K562 (cell line): ENCODE data around the gene SMG9. TPM values are rescaled to one million over a fixed set of nuclear protein-coding genes. Genes with fewer than 3 reads are reported as not detected.

Experiments
- ATAC-seq: fragments of 200-7000 bp; cut with Tn5 transposase; 3 replicates; pipeline ENCODE4 v1.9.1; 2020; ENCODE audit warnings: moderate library complexity
- BruUV-seq: library from RNA; stranded (reverse); fragments of 400-500 nt; replicated peaks from 2 replicates; lab custom pipeline; 2021; lab: Mats Ljungman, UMichigan
- CTCF ChIA-PET: fragments of 300-600 bp; formaldehyde crosslinking; extraction: SDS; loops from one replicate; lab custom pipeline; 2021; ENCODE audit warnings: low intra/inter-chr PET ratio; lab: Yijun Ruan, JAX
- POLR2A ChIA-PET: fragments of 300-600, 350-650 bp; sonication (Branson Sonifier 250); formaldehyde crosslinking; extraction: SDS; loops from one replicate; lab custom pipeline; 2021; ENCODE audit warnings: antibody characterized with exemption, inconsistent platforms; lab: Yijun Ruan, JAX
- DNase-seq, 4 experiments: peaks; one replicate each; pipeline versions ENCODE4 v3.0.0 to v3.0.0-alpha.2; 2011 to 2018; ENCODE audit warnings: low spot score in 3 of 4, mixed read lengths in 3 of 4; ENCODE audit errors: extremely low read depth in 1 of 4
- FAIRE-seq: peaks from 2 replicates; lab custom pipeline; 2011; peaks lifted over from hg19 to GRCh38; lab: Jason Lieb, UNC
- H2AFZ ChIP-seq: 2 replicates; pipeline ENCODE4 v1.6.0; 2011; ENCODE audit warnings: low read depth, low read length, control low read depth, inconsistent platforms
- H3K27ac ChIP-seq: fragments of 200-600 bp; 3 replicates; pipeline ENCODE4 v1.8.0; 2011; ENCODE audit warnings: low read depth, mild to moderate bottlenecking, control low read depth, inconsistent platforms, low read length, moderate library complexity, mixed read lengths; ENCODE audit errors: extremely low read depth
- H3K27me3 ChIP-seq, 2 experiments: fragments of 300-600 bp in 1 of 2; 2 replicates in 1 of 2; 3 replicates in 1 of 2; pipeline versions ENCODE4 v1.6.0 to v1.8.0; 2011; ENCODE audit warnings: inconsistent platforms in 2 of 2, low read length in 2 of 2, mild to moderate bottlenecking in 1 of 2, mixed read lengths in 1 of 2, moderate library complexity in 1 of 2; ENCODE audit not compliant: control insufficient read depth in 2 of 2, insufficient read depth in 2 of 2
- H3K36me3 ChIP-seq: fragments of 300-600 bp; 3 replicates; pipeline ENCODE4 v1.8.0; 2011; ENCODE audit warnings: mild to moderate bottlenecking, low read length, inconsistent platforms; ENCODE audit not compliant: control insufficient read depth, insufficient read depth
- H3K4me1 ChIP-seq, 2 experiments: fragments of 200-600 bp in 1 of 2; replicated peaks in 1 of 2; 2 replicates in 1 of 2; 3 replicates in 1 of 2; pipeline versions ENCODE4 v1.5.1 to v1.8.0; 2011; ENCODE audit warnings: inconsistent platforms in 2 of 2, low read length in 2 of 2, mild to moderate bottlenecking in 1 of 2, mixed read lengths in 1 of 2, moderate library complexity in 1 of 2; ENCODE audit not compliant: control insufficient read depth in 2 of 2, insufficient read depth in 2 of 2
- H3K4me2 ChIP-seq: 2 replicates; pipeline ENCODE4 v1.6.1; 2011; ENCODE audit warnings: low read length, control low read depth, inconsistent platforms, mixed read lengths; ENCODE audit not compliant: insufficient read depth
- H3K4me3 ChIP-seq: fragments of 200-600 bp; sonication (generic), shearing (Covaris generic); 2 replicates; pipeline ENCODE4 v1.5.1; 2016; ENCODE audit warnings: control low read depth, inconsistent platforms
- H3K79me2 ChIP-seq: fragments of 200-600 bp; 3 replicates; pipeline ENCODE4 v1.8.0; 2011; ENCODE audit warnings: low read length, inconsistent platforms; ENCODE audit not compliant: control insufficient read depth, insufficient read depth
- H3K9ac ChIP-seq, 2 experiments: 2 replicates each; pipeline versions ENCODE4 v1.6.0 to v1.6.1; 2011; ENCODE audit warnings: low read depth in 2 of 2, low read length in 2 of 2, control low read depth in 1 of 2, inconsistent platforms in 1 of 2, mild to moderate bottlenecking in 1 of 2, mixed read lengths in 1 of 2; ENCODE audit not compliant: insufficient read depth in 1 of 2
- H3K9me1 ChIP-seq: one replicate; pipeline ENCODE4 v1.6.0; 2011; ENCODE audit warnings: inconsistent platforms, mild to moderate bottlenecking, low read length, moderate library complexity; ENCODE audit not compliant: control insufficient read depth, insufficient read depth
- H3K9me3 ChIP-seq: replicated peaks from 2 replicates; pipeline ENCODE4 v1.5.1; 2011; ENCODE audit warnings: low read depth, low read length, inconsistent platforms; ENCODE audit not compliant: control insufficient read depth, insufficient read depth
- H4K20me1 ChIP-seq: replicated peaks from 2 replicates; pipeline ENCODE4 v1.6.1; 2011; ENCODE audit warnings: low read length, inconsistent platforms, mixed read lengths; ENCODE audit not compliant: control insufficient read depth, insufficient read depth
- ARID1B ChIP-seq: fragments of 450-650 bp; IDR thresholded peaks from 2 replicates; pipeline ENCODE4 v1.6.1; 2016; ENCODE audit warnings: antibody characterized with exemption, mild to moderate bottlenecking, inconsistent platforms
- CCNT2 ChIP-seq: IDR thresholded peaks from 2 replicates; pipeline ENCODE4 v1.6.1; 2011; ENCODE audit warnings: borderline replicate concordance, low read depth, mild to moderate bottlenecking, moderate library complexity, mixed read lengths, low read length; ENCODE audit not compliant: insufficient read length; ENCODE audit errors: extremely low read depth
- HLTF ChIP-seq: fragments of 450-650 bp; IDR thresholded peaks from 2 replicates; pipeline ENCODE4 v1.6.1; 2016
- MCM2 ChIP-seq: fragments of 450-650 bp; IDR thresholded peaks from 2 replicates; pipeline ENCODE4 v1.6.1; 2017; ENCODE audit warnings: low read depth, mild to moderate bottlenecking
- NFRKB ChIP-seq: fragments of 450-650 bp; IDR thresholded peaks from 2 replicates; pipeline ENCODE4 v1.6.1; 2016; ENCODE audit warnings: low read depth
- NFXL1 ChIP-seq: fragments of 450-650 bp; formaldehyde crosslinking; IDR thresholded peaks from 2 replicates; pipeline ENCODE4 v1.4.0; 2021; ENCODE audit warnings: mild to moderate bottlenecking
- NR2C2 ChIP-seq, 2 experiments: fragments of 200-800 bp in 1 of 2; sonication (Bioruptor generic) in 1 of 2; sonication (generic) in 1 of 2; formaldehyde crosslinking in 1 of 2; IDR thresholded peaks; 2 replicates each; pipeline versions ENCODE4 v1.6.1 to v1.8.0; 2016 to 2022; ENCODE audit warnings: mild to moderate bottlenecking in 1 of 2, missing compliant biosample characterization in 1 of 2, missing genetic modification characterization in 1 of 2, missing genetic modification reagents in 1 of 2
- PHB ChIP-seq: fragments of 250-450 bp; sonication (Bioruptor Pico); IDR thresholded peaks from 2 replicates; pipeline ENCODE4 v1.5.0; 2021
- PRPF4 ChIP-seq: fragments of 200-400 bp; formaldehyde crosslinking; IDR thresholded peaks from one replicate; pipeline ENCODE4 v1.6.1; 2017; ENCODE audit warnings: low read length, low read depth, mild to moderate bottlenecking; ENCODE audit not compliant: insufficient read depth, poor library complexity, severe bottlenecking
- RFX7 ChIP-seq: fragments of 250-450 bp; sonication (Bioruptor Pico); IDR thresholded peaks from 2 replicates; pipeline ENCODE4 v1.5.1; 2021; ENCODE audit warnings: mild to moderate bottlenecking
- SP2 ChIP-seq: IDR thresholded peaks from 2 replicates; pipeline ENCODE4 v1.6.1; 2011; ENCODE audit warnings: mild to moderate bottlenecking, low read depth, low read length, moderate library complexity; ENCODE audit not compliant: poor library complexity, severe bottlenecking; ENCODE audit errors: extremely low read depth
- SREBF1 ChIP-seq: fragments of 150-350 bp; IDR thresholded peaks from 2 replicates; pipeline ENCODE4 v1.6.1; 2014; ENCODE audit warnings: antibody characterized with exemption, low read depth, low read length, borderline replicate concordance
- TCF7L2 ChIP-seq: fragments of 150-350 bp; IDR thresholded peaks from 2 replicates; pipeline ENCODE4 v1.6.1; 2016; ENCODE audit warnings: low read depth, mild to moderate bottlenecking, low read length, moderate library complexity
- TOE1 ChIP-seq, 2 experiments: fragments of 450-650 bp in 1 of 2; sonication (generic) in 1 of 2; formaldehyde crosslinking in 1 of 2; IDR thresholded peaks; 2 replicates each; pipeline versions ENCODE4 v1.7.1 to v1.8.0; 2016 to 2022; ENCODE audit warnings: borderline replicate concordance in 2 of 2, mild to moderate bottlenecking in 2 of 2, antibody characterized with exemption in 1 of 2, inconsistent platforms in 1 of 2, low read depth in 1 of 2, missing genetic modification reagents in 1 of 2, moderate library complexity in 1 of 2
- ZBTB7A ChIP-seq: IDR thresholded peaks from 2 replicates; pipeline ENCODE4 v1.6.1; 2011; ENCODE audit warnings: low read depth, mild to moderate bottlenecking, low read length, moderate library complexity, borderline replicate concordance; ENCODE audit not compliant: control insufficient read depth
- ZFP30 ChIP-seq: fragments of 250-450 bp; sonication (Bioruptor Pico); IDR thresholded peaks from 2 replicates; pipeline ENCODE4 v1.8.0; 2022; ENCODE audit warnings: moderate library complexity, mild to moderate bottlenecking, inconsistent platforms, borderline replicate concordance
- WGBS: fragments of 100-300 bp; shearing (Covaris generic); methylation state at CpG from one replicate; pipeline ENCODE4 v1.1.6; 2016; ENCODE audit warnings: low coverage, mixed read lengths; ENCODE audit not compliant: insufficient coverage; ENCODE audit errors: missing lambda C conversion rate; 5-methylcytosine and 5-hydroxymethylcytosine counted together
- in situ Hi-C: fragments of 300-500 bp; cut with MboI; formaldehyde crosslinking; loops from 4 replicates; pipeline ENCODE4 v1.15.0; 2018; ENCODE audit warnings: inconsistent platforms, mixed read lengths
- intact Hi-C: fragments of 100-400 bp; cut with micrococcal nuclease; formaldehyde crosslinking; loops from 2 replicates; pipeline ENCODE4 v1.14.2; 2022
- polyA plus RNA-seq, 8 experiments: library from polyadenylated mRNA; depleted of rRNA in 4 of 8; stranded (reverse) in 5 of 8; unstranded in 3 of 8; fragments of >200 nt; fragmentation: Nextera tagmentation in 2 of 8; fragmentation: Illumina TruSeq in 1 of 8; extraction: Ambion mirVana in 2 of 8; extraction: Trizol in 1 of 8; gene quantifications; 2 replicates each; pipeline versions ENCODE4 v1.2.1 to v1.2.3, GENCODE V29; 2011 to 2014; ENCODE audit warnings: inconsistent platforms in 1 of 8, missing spikeins in 1 of 8
- total RNA-seq, 7 experiments: library from RNA; depleted of rRNA in 6 of 7; stranded (reverse); fragments of >200 nt in 6 of 7; fragmentation: Illumina TruSeq in 2 of 7; extraction: Trizol in 2 of 7; gene quantifications; 2 replicates each; pipeline versions ENCODE4 v1.2.1 to v1.2.3, GENCODE V29; 2011 to 2021; ENCODE audit warnings: low replicate concordance in 1 of 7
- TF ChIP-seq, protein P1 (sequence below): fragments of 250-450 bp; sonication (Bioruptor Pico); IDR thresholded peaks from 2 replicates; pipeline ENCODE4 v1.4.0; 2020
- TF ChIP-seq, protein P2 (sequence below): sonication (generic); formaldehyde crosslinking; IDR thresholded peaks from 2 replicates; pipeline ENCODE4 v1.8.0; 2022; ENCODE audit warnings: missing genetic modification reagents, mild to moderate bottlenecking, borderline replicate concordance

The SMG9 gene
- total and polyA plus RNA-seq, 9 of the 15 experiments (the other 6 are each of a cell fraction or from before 2014, with no cell fraction given) = 1.7 to 79.7 (median 40.2) TPM

DNA sequence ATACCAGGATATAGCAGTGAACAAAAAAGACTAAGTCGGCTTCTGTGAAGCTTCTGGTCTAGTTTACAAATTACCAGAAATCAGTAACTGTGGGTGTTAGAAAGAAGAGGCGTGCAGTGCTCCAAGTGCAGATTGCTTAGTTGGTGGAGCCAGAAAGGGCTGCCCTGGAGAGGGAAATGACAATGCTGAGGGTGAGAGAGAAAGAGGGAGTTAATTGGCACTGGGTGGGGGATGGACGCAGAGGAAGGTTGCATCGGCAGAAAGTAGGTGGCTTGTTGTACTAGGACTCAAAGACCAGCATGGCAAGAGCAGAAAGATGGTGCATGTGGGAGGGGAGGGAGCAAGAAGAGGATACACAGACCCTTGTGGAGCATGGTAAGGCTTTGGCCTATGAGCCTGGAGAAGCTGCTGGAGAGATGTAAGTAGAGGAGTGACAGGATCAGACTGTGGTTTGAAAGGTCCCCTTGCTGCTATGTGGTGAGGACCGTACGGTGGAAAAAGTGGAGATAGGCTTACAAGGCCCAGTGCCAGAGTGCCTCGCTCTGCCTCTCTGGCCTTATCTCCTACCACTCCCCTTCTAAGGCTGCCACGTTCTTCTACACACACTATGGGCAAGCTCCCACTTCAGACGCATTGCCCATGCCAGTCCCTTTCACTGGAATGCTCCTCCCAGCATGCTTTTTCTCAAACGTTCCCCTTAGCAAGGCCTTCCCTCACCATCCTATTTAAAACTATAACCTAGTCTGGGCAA, 13.5 kb downstream of the SMG9 start:
- CTCF ChIA-PET = no interaction called here
- ATAC-seq = no peak
- peaks cover 95% of the 10 kb centered on the region for H3K36me3 ChIP-seq
- POLR2A ChIA-PET = interaction anchor here (0.9 kb wide), 1 partner anchor 13 kb away, joined by 3 read pairs; the partner anchor contains the start of gene SMG9
- no peak overlapping the region for H3K27ac ChIP-seq
- H3K9ac ChIP-seq = no peak overlapping the region
- no peak for DNase-seq
- no peak for FAIRE-seq
- H3K9me3 ChIP-seq = no peaks in the 10 kb centered on the region
- H3K27me3 ChIP-seq = no peaks in the 10 kb centered on the region
- H4K20me1 ChIP-seq = no peaks in the 10 kb centered on the region; the same call in 1 of the 2 replicates
- WGBS = 87% methylated on average over 10 of the region's 10 CpGs
- no TSS peak for BruUV-seq
- no peak overlapping the region for H3K4me2 ChIP-seq
- in situ Hi-C loops = no loop called here
- no peak for TF ChIP-seq MCM2
- no peak for TF ChIP-seq TCF7L2
- no peak for TF ChIP-seq RFX7
- TF ChIP-seq ZFP30 = no peak
- no peak for TF ChIP-seq PHB (CRISPR knock-in tag)
- TF ChIP-seq HLTF = no peak
- no peak for TF ChIP-seq NFXL1 (CRISPR knock-in tag)
- TF ChIP-seq NR2C2 (CRISPR knock-in tag; IDR thresholded peaks at IDR 0.05) = no peak
- no peak for TF ChIP-seq NR2C2 (tag; IDR thresholded peaks at IDR 0.05)
- no peak for TF ChIP-seq CCNT2
- TF ChIP-seq, protein P1, sequence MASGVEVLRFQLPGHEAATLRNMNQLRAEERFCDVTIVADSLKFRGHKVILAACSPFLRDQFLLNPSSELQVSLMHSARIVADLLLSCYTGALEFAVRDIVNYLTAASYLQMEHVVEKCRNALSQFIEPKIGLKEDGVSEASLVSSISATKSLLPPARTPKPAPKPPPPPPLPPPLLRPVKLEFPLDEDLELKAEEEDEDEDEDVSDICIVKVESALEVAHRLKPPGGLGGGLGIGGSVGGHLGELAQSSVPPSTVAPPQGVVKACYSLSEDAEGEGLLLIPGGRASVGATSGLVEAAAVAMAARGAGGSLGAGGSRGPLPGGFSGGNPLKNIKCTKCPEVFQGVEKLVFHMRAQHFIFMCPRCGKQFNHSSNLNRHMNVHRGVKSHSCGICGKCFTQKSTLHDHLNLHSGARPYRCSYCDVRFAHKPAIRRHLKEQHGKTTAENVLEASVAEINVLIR (CRISPR knock-in tag) = no peak
- no peak for TF ChIP-seq NFRKB
- TF ChIP-seq SREBF1 = no peak
- no peak for TF ChIP-seq PRPF4
- TF ChIP-seq TOE1 (IDR thresholded peaks at IDR 0.05; ENCODE audit: borderline replicate concordance) = no peak
- no peak for TF ChIP-seq TOE1 (CRISPR knock-in tag; IDR thresholded peaks at IDR 0.05; ENCODE audit: borderline replicate concordance, low read depth)
- TF ChIP-seq ZBTB7A = no peak
- TF ChIP-seq, protein P2, sequence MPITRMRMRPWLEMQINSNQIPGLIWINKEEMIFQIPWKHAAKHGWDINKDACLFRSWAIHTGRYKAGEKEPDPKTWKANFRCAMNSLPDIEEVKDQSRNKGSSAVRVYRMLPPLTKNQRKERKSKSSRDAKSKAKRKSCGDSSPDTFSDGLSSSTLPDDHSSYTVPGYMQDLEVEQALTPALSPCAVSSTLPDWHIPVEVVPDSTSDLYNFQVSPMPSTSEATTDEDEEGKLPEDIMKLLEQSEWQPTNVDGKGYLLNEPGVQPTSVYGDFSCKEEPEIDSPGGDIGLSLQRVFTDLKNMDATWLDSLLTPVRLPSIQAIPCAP (CRISPR knock-in tag) = no peak
- no peak for TF ChIP-seq ARID1B
- TF ChIP-seq SP2 = no peak
- H3K79me2 ChIP-seq = no peaks in the 10 kb centered on the region
- no peak overlapping the region for H2AFZ ChIP-seq
- intact Hi-C loops = no loop called here
- H3K4me3 ChIP-seq = no peak overlapping the region
- no peaks in the 10 kb centered on the region; a peak in 1 of 5 replicates for H3K4me1 ChIP-seq
- H3K9me1 ChIP-seq = no peaks in the 10 kb centered on the region
